Testis (tissue), 2 donors: ENCODE results near the gene CFAP20DC.

Source experiments
- POLR2A ChIP-seq: fragments of 450-650 bp; IDR thresholded peaks from one replicate; pipeline ENCODE4 v1.6.1; 2017; ENCODE audit warnings: antibody characterized with exemption, mild to moderate bottlenecking, moderate library complexity
- TF ChIP-seq, protein P1 (sequence below), 3 experiments: fragments of 450-650 bp in 2 of 3; fragments of 200-600 bp in 1 of 3; sonication (generic) in 1 of 3; IDR thresholded peaks; one replicate each; pipeline ENCODE4 v1.5.1; 2016 to 2019; ENCODE audit warnings: antibody characterized with exemption in 3 of 3, mild to moderate bottlenecking in 2 of 3, moderate library complexity in 1 of 3

GRCh38 chr3:58696093-58696492 is 353.7 kb downstream of the CFAP20DC start:
- TF ChIP-seq, protein P1, sequence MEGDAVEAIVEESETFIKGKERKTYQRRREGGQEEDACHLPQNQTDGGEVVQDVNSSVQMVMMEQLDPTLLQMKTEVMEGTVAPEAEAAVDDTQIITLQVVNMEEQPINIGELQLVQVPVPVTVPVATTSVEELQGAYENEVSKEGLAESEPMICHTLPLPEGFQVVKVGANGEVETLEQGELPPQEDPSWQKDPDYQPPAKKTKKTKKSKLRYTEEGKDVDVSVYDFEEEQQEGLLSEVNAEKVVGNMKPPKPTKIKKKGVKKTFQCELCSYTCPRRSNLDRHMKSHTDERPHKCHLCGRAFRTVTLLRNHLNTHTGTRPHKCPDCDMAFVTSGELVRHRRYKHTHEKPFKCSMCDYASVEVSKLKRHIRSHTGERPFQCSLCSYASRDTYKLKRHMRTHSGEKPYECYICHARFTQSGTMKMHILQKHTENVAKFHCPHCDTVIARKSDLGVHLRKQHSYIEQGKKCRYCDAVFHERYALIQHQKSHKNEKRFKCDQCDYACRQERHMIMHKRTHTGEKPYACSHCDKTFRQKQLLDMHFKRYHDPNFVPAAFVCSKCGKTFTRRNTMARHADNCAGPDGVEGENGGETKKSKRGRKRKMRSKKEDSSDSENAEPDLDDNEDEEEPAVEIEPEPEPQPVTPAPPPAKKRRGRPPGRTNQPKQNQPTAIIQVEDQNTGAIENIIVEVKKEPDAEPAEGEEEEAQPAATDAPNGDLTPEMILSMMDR (IDR thresholded peaks at IDR 0.05) = no peak
- no peak for TF ChIP-seq POLR2A
